ENCODE results near the gene KMT2E. TPM values are rescaled to one million over a fixed set of nuclear protein-coding genes. Genes with fewer than 3 reads are reported as not detected.

The KMT2E gene
- total RNA-seq, 1 donor from 2014 or later, result 107 TPM

DNA sequence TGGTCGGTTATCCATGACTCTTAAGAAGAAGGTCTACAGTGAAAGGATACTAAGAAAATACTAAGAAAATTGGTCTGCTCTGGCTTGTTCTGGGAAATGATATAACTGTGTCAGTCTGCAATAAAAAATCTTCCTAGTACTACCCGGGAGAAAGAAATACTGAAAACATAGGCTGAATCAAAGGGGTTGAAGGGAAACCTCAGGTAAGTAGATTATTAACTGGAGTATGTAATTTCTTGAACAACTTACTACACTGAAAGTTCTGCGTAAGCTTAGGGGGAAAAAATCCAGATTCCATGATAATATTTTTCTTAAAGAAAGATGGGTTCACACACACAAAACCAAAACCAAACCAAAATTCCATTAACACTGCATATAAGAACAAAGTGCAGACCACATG lies 143.3 kb downstream of the KMT2E start:
- no peak for DNase-seq (ENCODE audit: low spot score, unreplicated experiment)
- H3K36me3 Mint-ChIP-seq (ENCODE audit: insufficient read depth), result peaks cover 6% of the 10 kb centered on the region
- H3K27ac Mint-ChIP-seq, result peak overlapping the region; percentile 13
- TF ChIP-seq, protein P1, sequence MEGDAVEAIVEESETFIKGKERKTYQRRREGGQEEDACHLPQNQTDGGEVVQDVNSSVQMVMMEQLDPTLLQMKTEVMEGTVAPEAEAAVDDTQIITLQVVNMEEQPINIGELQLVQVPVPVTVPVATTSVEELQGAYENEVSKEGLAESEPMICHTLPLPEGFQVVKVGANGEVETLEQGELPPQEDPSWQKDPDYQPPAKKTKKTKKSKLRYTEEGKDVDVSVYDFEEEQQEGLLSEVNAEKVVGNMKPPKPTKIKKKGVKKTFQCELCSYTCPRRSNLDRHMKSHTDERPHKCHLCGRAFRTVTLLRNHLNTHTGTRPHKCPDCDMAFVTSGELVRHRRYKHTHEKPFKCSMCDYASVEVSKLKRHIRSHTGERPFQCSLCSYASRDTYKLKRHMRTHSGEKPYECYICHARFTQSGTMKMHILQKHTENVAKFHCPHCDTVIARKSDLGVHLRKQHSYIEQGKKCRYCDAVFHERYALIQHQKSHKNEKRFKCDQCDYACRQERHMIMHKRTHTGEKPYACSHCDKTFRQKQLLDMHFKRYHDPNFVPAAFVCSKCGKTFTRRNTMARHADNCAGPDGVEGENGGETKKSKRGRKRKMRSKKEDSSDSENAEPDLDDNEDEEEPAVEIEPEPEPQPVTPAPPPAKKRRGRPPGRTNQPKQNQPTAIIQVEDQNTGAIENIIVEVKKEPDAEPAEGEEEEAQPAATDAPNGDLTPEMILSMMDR (IDR thresholded peaks at IDR 0.05; ENCODE audit: unreplicated experiment), result no peak
- H3K4me3 Mint-ChIP-seq (ENCODE audit: low read depth), result no peak overlapping the region
- H3K27me3 Mint-ChIP-seq, result no peaks in the 10 kb centered on the region
- H3K9me3 Mint-ChIP-seq (ENCODE audit: low read depth), result no peaks in the 10 kb centered on the region
- H3K4me1 Mint-ChIP-seq (ENCODE audit: low read depth), result peaks cover 5% of the 10 kb centered on the region

DNA sequence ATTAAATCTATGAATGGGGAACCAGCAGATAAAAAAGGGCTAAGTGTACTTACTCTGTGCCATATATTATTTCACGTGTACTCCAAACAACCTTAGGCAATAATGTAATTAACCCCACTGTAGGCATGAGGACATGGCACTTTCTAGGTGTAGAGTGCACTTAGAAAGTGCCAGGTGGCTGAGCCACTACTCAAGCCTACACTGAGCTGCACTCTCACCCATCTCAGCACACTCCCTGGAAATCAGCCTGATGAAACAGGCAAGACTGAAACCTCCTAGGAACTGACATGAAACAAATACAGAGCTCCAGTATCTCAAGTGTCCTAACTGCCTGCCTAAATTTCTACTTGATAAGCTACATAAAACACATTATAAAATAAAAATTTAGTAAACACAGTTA lies 147.4 kb downstream of the KMT2E start:
- Mint-ChIP-seq H3K36me3 (ENCODE audit: insufficient read depth) (peaks cover 28% of the 10 kb centered on the region), H3K27ac (peak overlapping the region; percentile 59), H3K4me1 (ENCODE audit: low read depth) (peaks cover 3% of the 10 kb centered on the region), H3K9me3 (ENCODE audit: low read depth) (peaks cover 3% of the 10 kb centered on the region), H3K4me3 (ENCODE audit: low read depth) (no peak overlapping the region), H3K27me3 (no peaks in the 10 kb centered on the region)
- no peak for DNase-seq (ENCODE audit: low spot score, unreplicated experiment)
- TF ChIP-seq, protein P1 (IDR thresholded peaks at IDR 0.05; ENCODE audit: unreplicated experiment), result no peak
